GM12891 (cell line): Measurements from ENCODE around the gene CCR7.

Source experiments
- PAX5 ChIP-seq: IDR thresholded peaks from 2 replicates; pipeline ENCODE4 v1.6.1; 2011; ENCODE audit warnings: low read length, moderate library complexity, mild to moderate bottlenecking; ENCODE audit not compliant: insufficient read depth, severe bottlenecking
- POLR2A ChIP-seq: IDR thresholded peaks from 2 replicates; pipeline ENCODE4 v1.6.1; 2011; ENCODE audit warnings: low read depth, low read length, control low read depth
- POLR2AphosphoS5 ChIP-seq: IDR thresholded peaks from 2 replicates; pipeline ENCODE4 v1.6.1; 2011; ENCODE audit warnings: low read depth, low read length, control low read depth
- POU2F2 ChIP-seq: IDR thresholded peaks from 2 replicates; pipeline ENCODE4 v1.6.1; 2011; ENCODE audit warnings: low read depth, mild to moderate bottlenecking, control low read depth, low read length, moderate library complexity
- SPI1 ChIP-seq: IDR thresholded peaks from 2 replicates; pipeline ENCODE4 v1.6.1; 2011; ENCODE audit warnings: low read depth, low read length, control low read depth
- TAF1 ChIP-seq: IDR thresholded peaks from 2 replicates; pipeline ENCODE4 v1.6.1; 2011; ENCODE audit warnings: low read depth, low read length, control low read depth

DNA sequence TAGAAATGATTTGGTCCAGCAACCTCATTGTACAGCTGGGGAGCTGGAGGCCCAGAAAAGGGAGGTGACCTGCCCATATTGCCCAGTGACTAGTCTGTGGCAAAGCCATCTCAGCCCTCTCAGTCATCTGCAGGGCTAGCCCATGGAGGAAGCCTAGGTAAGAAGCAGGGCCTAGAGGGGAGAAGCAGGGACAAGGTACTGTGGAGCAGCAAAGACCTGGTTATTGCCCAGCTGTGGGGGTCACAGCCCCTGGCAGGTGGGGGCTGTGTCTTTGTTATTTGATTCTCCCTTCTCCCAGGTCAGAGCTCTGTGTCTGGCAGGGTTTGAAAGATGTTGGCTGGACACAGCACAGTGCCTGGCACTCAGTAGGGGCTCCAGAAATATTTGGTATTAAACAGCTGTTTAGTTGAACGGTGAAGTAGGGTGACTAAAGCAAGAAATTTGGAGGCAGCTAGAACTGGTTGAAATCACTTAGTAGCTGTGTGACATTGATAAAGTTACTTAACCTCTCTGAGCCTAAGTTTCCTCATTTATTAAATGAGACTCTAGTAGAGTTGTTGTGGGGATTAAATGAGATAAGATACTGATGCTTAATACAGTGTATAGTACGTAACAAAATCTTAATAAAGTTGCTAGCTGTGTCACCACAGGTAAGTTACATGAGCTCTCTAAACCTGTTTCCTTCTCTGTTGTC, 17.3 kb downstream of the CCR7 start:
- TF ChIP-seq POLR2A (no peak), POLR2AphosphoS5 (no peak), TAF1 (no peak), POU2F2 (no peak), SPI1 (no peak), PAX5 (no peak)
